Panc1 (cell line): ENCODE results near the gene CD300A. TPM values are rescaled to one million over a fixed set of nuclear protein-coding genes. Genes with fewer than 3 reads are reported as not detected.

ENCODE experiments used
- ATAC-seq: fragments of 200-7000 bp; cut with Tn5 transposase; 2 replicates; pipeline ENCODE4 v1.9.1; 2020; ENCODE audit warnings: mild to moderate bottlenecking, moderate library complexity
- BruUV-seq: library from RNA; stranded (reverse); fragments of 400-500 nt; replicated peaks from 2 replicates; lab custom pipeline; 2021; lab: Mats Ljungman, UMichigan
- CTCF ChIA-PET: fragments of 300-600 bp; sonication (Branson Sonifier 250); formaldehyde crosslinking; loops from one replicate; lab custom pipeline; 2022; ENCODE audit warnings: antibody characterized with exemption; lab: Charles Lee
- POLR2A ChIA-PET: fragments of 300-600 bp; sonication (Branson Sonifier 250); formaldehyde crosslinking; loops from one replicate; lab custom pipeline; 2022; ENCODE audit warnings: antibody characterized with exemption; lab: Charles Lee
- DNase-seq: peaks from one replicate; pipeline ENCODE4 v3.0.0-alpha.2; 2010; ENCODE audit warnings: low read depth, low spot score
- H3K27ac ChIP-seq: 2 replicates; pipeline ENCODE4 v1.5.1; 2011; ENCODE audit warnings: mild to moderate bottlenecking, low read length, inconsistent platforms
- H3K27me3 ChIP-seq: fragments of 200-500 bp; sonication (Bioruptor generic); 2 replicates; pipeline ENCODE4 v1.6.0; 2014; ENCODE audit warnings: low read length, inconsistent platforms; ENCODE audit not compliant: control insufficient read depth, insufficient read depth
- H3K36me3 ChIP-seq: fragments of 200-500 bp; sonication (Bioruptor generic); 2 replicates; pipeline ENCODE4 v1.5.1; 2014; ENCODE audit warnings: inconsistent platforms, mild to moderate bottlenecking, low read length, moderate library complexity; ENCODE audit not compliant: control insufficient read depth, insufficient read depth
- H3K4me1 ChIP-seq: 2 replicates; pipeline ENCODE4 v1.5.1; 2011; ENCODE audit warnings: inconsistent platforms, mild to moderate bottlenecking, low read length, moderate library complexity; ENCODE audit not compliant: control insufficient read depth, insufficient read depth
- H3K4me3 ChIP-seq, 2 experiments: 2 replicates each; pipeline ENCODE4 v1.5.1; 2011 to 2012; ENCODE audit warnings: low read depth in 2 of 2, low read length in 2 of 2, mild to moderate bottlenecking in 2 of 2, inconsistent platforms in 1 of 2, moderate library complexity in 1 of 2
- H3K9me3 ChIP-seq: fragments of 200-500 bp; sonication (Bioruptor generic); 2 replicates; pipeline ENCODE4 v1.5.1; 2014; ENCODE audit warnings: low read depth, mild to moderate bottlenecking, inconsistent platforms, low read length, moderate library complexity; ENCODE audit not compliant: control insufficient read depth, insufficient read depth
- CTCF ChIP-seq: fragments of 450-650 bp; IDR thresholded peaks from 2 replicates; pipeline ENCODE4 v1.5.1; 2017; ENCODE audit warnings: mild to moderate bottlenecking
- POLR2AphosphoS5 ChIP-seq: IDR thresholded peaks from 2 replicates; pipeline ENCODE4 v1.6.1; 2012; ENCODE audit warnings: mild to moderate bottlenecking, low read depth, low read length, moderate library complexity
- REST ChIP-seq, 2 experiments: IDR thresholded peaks; 2 replicates each; pipeline ENCODE4 v1.6.1; 2011 to 2012; ENCODE audit warnings: low read depth in 2 of 2, control low read depth in 1 of 2, low read length in 1 of 2, mild to moderate bottlenecking in 1 of 2, moderate library complexity in 1 of 2; ENCODE audit not compliant: insufficient read depth in 1 of 2
- SIN3A ChIP-seq: IDR thresholded peaks from 2 replicates; pipeline ENCODE4 v1.6.1; 2012; ENCODE audit warnings: low read depth, mild to moderate bottlenecking, low read length, moderate library complexity, borderline replicate concordance; ENCODE audit not compliant: insufficient read depth
- TCF7L2 ChIP-seq: IDR thresholded peaks from 2 replicates; pipeline ENCODE4 v1.6.1; 2011; ENCODE audit warnings: mild to moderate bottlenecking, low read depth, low read length, inconsistent platforms
- in situ Hi-C: cut with HindIII; loops from 2 replicates; pipeline ENCODE4 v1.10.0; 2016; ENCODE audit warnings: low sequenced_read_pairs, low pct_unique_long_range_greater_than_20kb
- intact Hi-C: fragments of 100-400 bp; cut with micrococcal nuclease; formaldehyde crosslinking; loops from one replicate; pipeline ENCODE4 v1.10.0; 2022; ENCODE audit not compliant: unreplicated experiment
- total RNA-seq: library from RNA; stranded (reverse); gene quantifications from one replicate; pipeline ENCODE4 v1.2.1, GENCODE V29; 2021; ENCODE audit not compliant: unreplicated experiment

Gene CD300A
- total RNA-seq, 1 experiment from 2014 or later: 0.21 TPM

GRCh38 chr17:74465378-74466110 is 890 bp upstream of the CD300A start:
- in situ Hi-C loops: no loop called here
- ATAC-seq (no peak), DNase-seq (no peak)
- intact Hi-C loops: no loop called here
- ChIA-PET CTCF (no interaction called here), POLR2A (no interaction called here)
- no peaks in the 10 kb centered on the region for H3K27me3 ChIP-seq
- no TSS peak for BruUV-seq
- no peak overlapping the region for H3K4me3 ChIP-seq
- no peaks in the 10 kb centered on the region for H3K9me3 ChIP-seq
- no peaks in the 10 kb centered on the region for H3K36me3 ChIP-seq
- TF ChIP-seq TCF7L2: no peak
- H3K4me1 ChIP-seq: no peaks in the 10 kb centered on the region
- no peak overlapping the region for H3K27ac ChIP-seq

- POLR2A ChIA-PET: no interaction called here
- Histone ChIP-seq H3K27ac (no peak overlapping the region), H3K4me3 (no peak overlapping the region), H3K27me3 (no peaks in the 10 kb centered on the region), H3K4me1 (no peaks in the 10 kb centered on the region), H3K9me3 (no peaks in the 10 kb centered on the region), H3K36me3 (no peaks in the 10 kb centered on the region)
- intact Hi-C loops: no loop called here
- TF ChIP-seq POLR2AphosphoS5: no peak
- no peak for TF ChIP-seq TCF7L2
- no peak for TF ChIP-seq CTCF
- no peak for TF ChIP-seq SIN3A
- TF ChIP-seq REST (IDR thresholded peaks at IDR 0.05; ENCODE audit: insufficient read depth in 1 of 2, low read depth in 2 of 2, low read length in 1 of 2): no peak
- no TSS peak for BruUV-seq
- in situ Hi-C loops: no loop called here
- DNase-seq (no peak), ATAC-seq (peak; percentile 35; the same call in 1 of the 2 replicates)
- CTCF ChIA-PET: no interaction called here
These were observed 372 bp downstream of the CD300A start for GRCh38 chr17:74466828-74467184.
